HG03175 (cell line): ENCODE measurements around the gene ZNF280B.

Experiments
- ATAC-seq: cut with Tn5 transposase; IDR thresholded peaks from one replicate; pipeline ENCODE4 v1.9.1; 2021; ENCODE audit warnings: mild to moderate bottlenecking, moderate library complexity; ENCODE audit not compliant: unreplicated experiment

The ZNF280B gene

GRCh38 chr22:22440188-22440587 is 68.4 kb downstream of the ZNF280B start:
- ATAC-seq = no peak
